Transverse colon (tissue), 4 donors: ENCODE data around the gene ALDH9A1. TPM values are rescaled to one million over a fixed set of nuclear protein-coding genes. Genes with fewer than 3 reads are reported as not detected.
A peak's percentile ranks its signal among the peaks of the same experiment; 100 is the strongest.

Source experiments
- DNase-seq: peaks from one replicate; pipeline ENCODE4 v3.0.0-alpha.2; 2019
- H3K27ac ChIP-seq, 4 donors: fragments of 200-600 bp; sonication (generic); 2 replicates each; pipeline ENCODE4 v1.5.1; 2016 to 2018; ENCODE audit warnings: inconsistent platforms in 4 of 4
- H3K27me3 ChIP-seq: fragments of 200-600 bp; sonication (generic); 2 replicates; pipeline ENCODE4 v1.5.1; 2017; ENCODE audit warnings: inconsistent platforms
- H3K36me3 ChIP-seq, 4 donors: fragments of 200-600 bp; sonication (generic); 2 replicates each; pipeline ENCODE4 v1.5.1; 2017 to 2019; ENCODE audit warnings: inconsistent platforms in 4 of 4
- H3K4me1 ChIP-seq, 4 donors: fragments of 200-600 bp; sonication (generic); 2 replicates each; pipeline ENCODE4 v1.5.1; 2017 to 2020; ENCODE audit warnings: inconsistent platforms in 4 of 4
- H3K4me3 ChIP-seq, 4 donors: fragments of 200-600 bp; sonication (generic); 1 replicate in 1 of 4; 2 replicates in 3 of 4; pipeline versions ENCODE4 v1.5.1 to v1.6.1; 2017 to 2019; ENCODE audit warnings: inconsistent platforms in 4 of 4
- H3K9me3 ChIP-seq, 2 donors: fragments of 200-600 bp; sonication (generic); 2 replicates each; pipeline ENCODE4 v1.5.1; 2017 to 2019; ENCODE audit warnings: inconsistent platforms in 2 of 2
- EP300 ChIP-seq: sonication (generic); formaldehyde crosslinking; IDR thresholded peaks from one replicate; pipeline ENCODE4 v1.6.1; 2017; ENCODE audit warnings: antibody characterized with exemption, low read depth
- POLR2A ChIP-seq: fragments of 450-650 bp; IDR thresholded peaks from one replicate; pipeline ENCODE4 v1.6.1; 2016; ENCODE audit warnings: antibody characterized with exemption, mild to moderate bottlenecking, moderate library complexity
- POLR2AphosphoS5 ChIP-seq, 3 donors: sonication (generic); formaldehyde crosslinking; IDR thresholded peaks; one replicate each; pipeline ENCODE4 v1.6.1; 2016; ENCODE audit warnings: antibody characterized with exemption in 3 of 3
- WGBS, 2 donors: methylation state at CpG; one replicate each; pipeline ENCODE4 v1.1.5; 2018; ENCODE audit warnings: low coverage in 1 of 2; 5-methylcytosine and 5-hydroxymethylcytosine counted together
- in situ Hi-C, 4 donors: fragments of 200-750 bp; cut with MboI; loops; one replicate each; pipeline versions ENCODE4 v1.15.0 to v1.15.1; 2017; ENCODE audit warnings: low sequenced_read_pairs in 3 of 4, low pct_ligation_motif_present in 1 of 4, low pct_unique_long_range_greater_than_20kb in 1 of 4
- intact Hi-C: fragments of 100-400 bp; cut with DNase I; formaldehyde crosslinking; loops from one replicate; pipeline ENCODE4 v1.15.1; 2023; ENCODE audit warnings: low total_unique reads
- total RNA-seq, 4 donors: library from RNA; depleted of rRNA; stranded (reverse); fragments of >200 nt; gene quantifications; one replicate each; pipeline ENCODE4 v1.1.0, GENCODE V29; 2016
- TF ChIP-seq, protein P1 (sequence below), 5 experiments: fragments of 200-600 bp in 3 of 5; fragments of 450-650 bp in 2 of 5; sonication (generic) in 3 of 5; IDR thresholded peaks; 1 replicate in 2 of 5; 2 replicates in 3 of 5; pipeline ENCODE4 v1.5.1; 2016 to 2017; ENCODE audit warnings: antibody characterized with exemption in 5 of 5, inconsistent platforms in 3 of 5, mild to moderate bottlenecking in 2 of 5, moderate library complexity in 1 of 5

Gene ALDH9A1
- total RNA-seq, 4 donors from 2014 or later = 15.3 to 103 (median 59.5) TPM

DNA sequence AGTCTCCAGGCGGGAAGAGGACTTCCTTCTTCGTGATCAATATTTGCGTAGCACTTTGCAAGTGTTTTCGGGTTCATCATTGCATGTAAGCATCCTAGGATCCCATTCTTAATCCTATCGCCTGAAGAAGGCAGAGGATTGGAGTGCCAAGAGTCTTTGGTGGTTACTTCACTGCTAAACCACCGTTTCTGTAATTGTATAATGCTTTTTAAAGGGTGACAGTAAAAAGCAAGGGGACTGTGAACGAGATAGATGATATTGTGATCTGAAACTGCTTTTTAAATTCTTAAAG is 345 bp upstream of the ALDH9A1 start:
- 0% methylated on average over 6 to 7 of the region's 7 CpGs for WGBS, 2 donors
- peaks cover 13 to 29% (median 20%) of the 10 kb centered on the region in 4 donors for H3K4me1 ChIP-seq
- intact Hi-C loops = loop anchor here (10.0 kb wide), 1 partner anchor 54 kb away; no protein-coding TSS in a partner anchor
- H3K9me3 ChIP-seq = no peaks in the 10 kb centered on the region
- no peaks in the 10 kb centered on the region for H3K27me3 ChIP-seq
- in situ Hi-C loops = loop anchor here in 1 of 4 donors (10.0 kb wide), 1 partner anchor 94 kb away; no protein-coding TSS in a partner anchor
- peaks cover 0 to 5% (median 0%) of the 10 kb centered on the region in 4 donors for H3K36me3 ChIP-seq
- H3K27ac ChIP-seq = peak overlapping the region; percentile 93 to 96 (median 96)
- TF ChIP-seq, protein P1, sequence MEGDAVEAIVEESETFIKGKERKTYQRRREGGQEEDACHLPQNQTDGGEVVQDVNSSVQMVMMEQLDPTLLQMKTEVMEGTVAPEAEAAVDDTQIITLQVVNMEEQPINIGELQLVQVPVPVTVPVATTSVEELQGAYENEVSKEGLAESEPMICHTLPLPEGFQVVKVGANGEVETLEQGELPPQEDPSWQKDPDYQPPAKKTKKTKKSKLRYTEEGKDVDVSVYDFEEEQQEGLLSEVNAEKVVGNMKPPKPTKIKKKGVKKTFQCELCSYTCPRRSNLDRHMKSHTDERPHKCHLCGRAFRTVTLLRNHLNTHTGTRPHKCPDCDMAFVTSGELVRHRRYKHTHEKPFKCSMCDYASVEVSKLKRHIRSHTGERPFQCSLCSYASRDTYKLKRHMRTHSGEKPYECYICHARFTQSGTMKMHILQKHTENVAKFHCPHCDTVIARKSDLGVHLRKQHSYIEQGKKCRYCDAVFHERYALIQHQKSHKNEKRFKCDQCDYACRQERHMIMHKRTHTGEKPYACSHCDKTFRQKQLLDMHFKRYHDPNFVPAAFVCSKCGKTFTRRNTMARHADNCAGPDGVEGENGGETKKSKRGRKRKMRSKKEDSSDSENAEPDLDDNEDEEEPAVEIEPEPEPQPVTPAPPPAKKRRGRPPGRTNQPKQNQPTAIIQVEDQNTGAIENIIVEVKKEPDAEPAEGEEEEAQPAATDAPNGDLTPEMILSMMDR (IDR thresholded peaks at IDR 0.05) = peak in 1 of 5 experiments; percentile 16
- TF ChIP-seq POLR2AphosphoS5 (IDR thresholded peaks at IDR 0.05) = no peak
- H3K4me3 ChIP-seq = peak overlapping the region; percentile 14 to 69 (median 67)
- DNase-seq = no peak

DNA sequence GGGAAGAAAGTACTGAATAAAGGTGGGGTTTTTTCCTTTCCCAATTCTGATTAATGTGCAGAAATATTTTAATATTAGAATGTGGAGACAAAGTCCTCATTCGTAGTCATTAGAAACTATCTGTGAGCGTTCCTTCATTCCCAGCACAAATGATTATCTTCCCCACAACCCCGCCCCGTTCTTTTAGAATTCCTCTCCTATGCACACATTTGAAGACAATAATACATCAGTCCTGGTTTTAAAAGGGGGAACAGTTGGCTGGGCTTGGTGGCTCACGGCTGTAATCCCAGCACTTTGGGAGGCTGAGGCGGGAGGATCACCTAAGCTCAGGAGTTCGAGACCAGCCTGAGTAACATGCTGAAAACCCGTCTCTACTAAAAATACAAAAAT is 876 bp downstream of the ALDH9A1 start:
- no peaks in the 10 kb centered on the region for H3K27me3 ChIP-seq
- TF ChIP-seq, protein P1 (IDR thresholded peaks at IDR 0.05) = no peak
- TF ChIP-seq EP300 (no peak), POLR2A (no peak), POLR2AphosphoS5 (IDR thresholded peaks at IDR 0.05) (no peak)
- peaks cover 0 to 5% (median 0%) of the 10 kb centered on the region in 4 donors for H3K36me3 ChIP-seq
- peak overlapping the region; percentile 93 to 96 (median 96) for H3K27ac ChIP-seq
- peak overlapping the region; percentile 67 to 69 (median 67) for H3K4me3 ChIP-seq
- DNase-seq = no peak
- 30 to 35% methylated on average over 8 of the region's 8 CpGs for WGBS, 2 donors
- in situ Hi-C loops = loop anchor here in 1 of 4 donors (10.0 kb wide), 1 partner anchor 93 kb away; no protein-coding TSS in a partner anchor
- H3K4me1 ChIP-seq = peaks cover 13 to 29% (median 20%) of the 10 kb centered on the region in 4 donors
- intact Hi-C loops = loop anchor here (10.0 kb wide), 1 partner anchor 53 kb away; no protein-coding TSS in a partner anchor
- H3K9me3 ChIP-seq = no peaks in the 10 kb centered on the region

GRCh38 chr1:165696625-165697100 is 1.7 kb downstream of the ALDH9A1 start:
- intact Hi-C loops = loop anchor here (10.0 kb wide), 1 partner anchor 52 kb away; no protein-coding TSS in a partner anchor
- no peaks in the 10 kb centered on the region for H3K9me3 ChIP-seq
- in situ Hi-C loops = loop anchor here in 1 of 4 donors (10.0 kb wide), 1 partner anchor 92 kb away; no protein-coding TSS in a partner anchor
- peaks cover 0 to 5% (median 0%) of the 10 kb centered on the region in 4 donors for H3K36me3 ChIP-seq
- no peaks in the 10 kb centered on the region for H3K27me3 ChIP-seq
- H3K27ac ChIP-seq = peak overlapping the region; percentile 52 to 96 (median 94)
- WGBS, 2 donors = 8 to 16% methylated on average over 2 of the region's 2 CpGs
- H3K4me3 ChIP-seq = peak overlapping the region in 1 of 4 donors; percentile 67
- no peak for DNase-seq
- H3K4me1 ChIP-seq = peaks cover 13 to 29% (median 20%) of the 10 kb centered on the region in 4 donors
- TF ChIP-seq POLR2AphosphoS5 (IDR thresholded peaks at IDR 0.05) (no peak), EP300 (no peak), POLR2A (no peak)
- TF ChIP-seq, protein P1 (IDR thresholded peaks at IDR 0.05) = no peak

DNA sequence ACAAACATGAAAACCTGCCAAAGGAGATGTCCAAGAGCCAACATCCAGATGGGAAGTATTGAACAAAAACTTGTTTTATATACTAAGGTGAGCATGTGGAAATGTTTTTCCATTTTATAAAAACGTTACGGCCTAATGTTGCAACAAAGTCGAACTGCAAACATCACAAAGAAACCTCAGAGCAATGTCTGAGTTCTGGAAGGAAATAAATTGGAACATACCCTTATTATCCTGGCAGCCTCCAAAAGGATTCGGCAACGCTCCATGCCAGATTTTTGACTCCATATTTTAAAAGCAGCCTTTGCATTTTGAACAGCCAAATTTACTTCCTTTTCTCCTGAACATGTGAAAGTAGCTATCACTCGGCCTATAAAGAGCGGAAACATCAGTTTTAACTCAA is 3.3 kb downstream of the ALDH9A1 start:
- Histone ChIP-seq H3K4me1 (peaks cover 13 to 29% (median 20%) of the 10 kb centered on the region in 4 donors), H3K9me3 (no peaks in the 10 kb centered on the region), H3K27ac (no peak overlapping the region), H3K4me3 (no peak overlapping the region), H3K36me3 (peaks cover 0 to 5% (median 0%) of the 10 kb centered on the region in 4 donors), H3K27me3 (no peaks in the 10 kb centered on the region)
- TF ChIP-seq POLR2AphosphoS5 (IDR thresholded peaks at IDR 0.05) (no peak), EP300 (no peak), POLR2A (no peak)
- TF ChIP-seq, protein P1 (IDR thresholded peaks at IDR 0.05) = no peak
- in situ Hi-C loops = loop anchor here in 1 of 4 donors (10.0 kb wide), 1 partner anchor 90 kb away; no protein-coding TSS in a partner anchor
- DNase-seq = no peak
- 65 to 81% methylated on average over 7 of the region's 7 CpGs for WGBS, 2 donors
- intact Hi-C loops = loop anchor here (10.0 kb wide), 1 partner anchor 50 kb away; no protein-coding TSS in a partner anchor
